NCI-H82 (cell line): ENCODE data around the gene COL11A1.

Experiments used
- DNase-seq: peaks from one replicate; lab custom pipeline; 2025; lab: John Stamatoyannopoulos, UW

The COL11A1 gene

GRCh38 chr1:102901996-102902395 is 206.3 kb downstream of the COL11A1 start:
- DNase-seq, result no peak

- no peak for DNase-seq
These were observed 208.4 kb downstream of the COL11A1 start for GRCh38 chr1:102899935-102900334.

- no peak for DNase-seq
These were observed 210.8 kb downstream of the COL11A1 start for GRCh38 chr1:102897557-102897956.

DNA sequence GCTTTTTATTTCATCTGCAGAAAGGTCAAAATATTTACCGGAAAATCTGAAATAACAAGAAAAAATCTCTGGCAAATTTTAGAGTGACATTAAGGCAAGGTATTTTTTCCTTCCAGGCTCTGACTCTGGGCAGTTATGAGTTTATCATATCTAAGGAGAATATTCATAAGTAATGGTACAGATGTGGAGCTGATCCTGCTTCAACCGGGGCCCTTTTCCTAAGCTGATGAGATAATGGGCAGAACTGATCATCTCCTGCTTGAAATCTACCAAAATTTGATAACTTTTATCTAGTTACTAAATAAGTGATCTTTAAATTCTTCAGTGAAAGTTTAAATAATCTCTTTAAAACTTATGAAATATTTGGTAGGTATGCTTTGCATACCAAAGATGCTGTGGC is 211.6 kb downstream of the COL11A1 start:
- DNase-seq, result no peak

GRCh38 chr1:102896286-102896685 is 212.0 kb downstream of the COL11A1 start:
- DNase-seq, result no peak

- no peak for DNase-seq
These were observed 216.3 kb downstream of the COL11A1 start for GRCh38 chr1:102891868-102892625.

DNA sequence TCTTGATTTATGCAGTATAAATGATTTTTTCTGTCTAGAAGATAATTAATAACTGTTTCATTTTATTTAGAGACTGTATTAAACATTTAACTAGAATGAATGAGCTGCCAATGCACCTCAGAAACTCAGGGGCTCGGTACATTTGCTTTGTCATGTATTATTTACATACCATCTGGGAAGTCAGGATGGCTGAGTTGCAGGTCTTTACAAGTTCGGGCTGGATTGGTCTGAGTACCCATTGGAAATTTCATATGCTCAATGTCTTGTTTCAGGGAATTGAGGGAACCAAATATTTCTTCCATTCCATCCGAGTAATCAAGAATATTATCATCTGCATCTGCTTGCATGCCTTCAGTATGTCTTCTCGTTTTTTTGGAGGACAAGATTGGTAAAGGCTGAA is 221.7 kb downstream of the COL11A1 start:
- no peak for DNase-seq

GRCh38 chr1:102884238-102884637 is 224.1 kb downstream of the COL11A1 start:
- DNase-seq, result no peak

GRCh38 chr1:102879439-102879993 is 228.8 kb downstream of the COL11A1 start:
- no peak for DNase-seq

DNA sequence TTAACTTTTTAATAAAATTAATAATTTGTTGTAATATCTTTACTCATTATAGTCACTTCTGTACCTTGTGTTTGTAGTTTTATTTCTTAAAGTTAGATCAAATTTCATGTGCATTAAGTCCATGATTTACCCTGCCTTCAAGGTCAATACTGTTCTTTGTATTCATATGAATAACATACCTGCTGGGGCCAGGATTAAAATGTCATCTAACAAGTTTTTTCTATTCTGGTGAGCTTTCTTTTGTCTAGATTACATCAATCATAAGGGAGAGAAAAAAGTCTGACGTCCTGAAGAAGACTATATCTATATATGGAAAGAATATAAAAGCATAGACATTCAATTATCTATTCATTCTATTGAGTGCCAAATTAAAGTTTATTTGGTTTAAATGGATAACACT is 232.6 kb downstream of the COL11A1 start:
- DNase-seq, result no peak

GRCh38 chr1:102872526-102872925 is 235.8 kb downstream of the COL11A1 start:
- no peak for DNase-seq

DNA sequence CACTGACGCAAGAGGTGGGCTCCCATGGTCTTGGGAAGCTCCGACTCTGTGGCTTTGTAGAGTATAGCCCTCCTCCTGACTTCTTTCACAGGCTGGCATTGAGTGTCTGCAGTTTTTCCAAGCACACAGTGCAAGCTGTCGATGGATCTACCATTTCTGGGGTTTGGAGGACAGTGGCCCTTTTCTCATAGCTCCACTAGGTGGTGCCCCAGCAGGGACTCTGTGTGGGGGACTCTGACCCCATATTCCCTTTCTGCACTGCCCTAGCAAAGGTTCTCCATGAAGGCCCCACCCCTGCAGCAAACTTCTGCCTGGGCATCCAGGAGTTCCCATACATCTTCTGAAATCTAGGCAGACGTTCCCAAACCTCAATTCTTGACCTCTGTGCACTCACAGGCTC is 236.2 kb downstream of the COL11A1 start:
- no peak for DNase-seq

DNA sequence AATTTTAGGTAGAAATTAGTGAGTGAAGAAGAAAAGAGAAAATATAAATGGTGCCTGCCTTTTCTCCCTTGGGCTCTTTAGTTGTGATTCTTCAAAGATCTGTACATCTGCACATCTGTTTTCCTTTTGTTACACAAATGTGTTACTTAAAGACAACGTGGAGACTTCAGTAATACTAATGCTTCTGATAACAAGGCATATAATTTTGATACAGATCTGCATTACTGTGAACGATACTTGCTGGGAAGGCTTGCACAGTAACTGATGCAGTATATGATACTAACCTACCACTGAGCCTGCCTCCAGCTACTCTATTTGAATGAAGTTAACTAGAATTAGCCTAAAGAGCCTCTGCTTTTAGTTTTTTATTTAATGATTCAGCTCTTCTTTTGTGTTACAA is 244.6 kb downstream of the COL11A1 start:
- DNase-seq, result no peak

DNA sequence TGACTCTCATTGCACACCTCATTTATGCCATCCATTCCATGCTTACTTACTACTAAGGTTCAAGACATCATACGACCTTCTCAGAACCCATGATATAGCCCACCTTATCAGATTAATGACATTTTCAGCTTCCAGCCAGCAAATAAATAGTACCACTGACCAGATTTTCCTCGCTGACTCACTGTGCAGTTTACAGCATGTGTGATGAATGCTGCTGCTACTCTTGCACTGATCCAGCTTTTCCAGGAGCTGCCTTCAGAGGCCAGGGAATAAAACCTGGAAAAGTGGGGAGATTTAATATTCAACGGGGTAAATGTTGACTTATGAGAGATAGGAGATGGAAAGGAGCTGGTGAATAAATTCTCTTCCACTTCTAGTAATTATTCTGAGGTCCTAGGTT is 247.1 kb downstream of the COL11A1 start:
- DNase-seq, result no peak

GRCh38 chr1:102858695-102859094 is 249.6 kb downstream of the COL11A1 start:
- no peak for DNase-seq

- DNase-seq, result no peak
These were observed 251.1 kb downstream of the COL11A1 start for GRCh38 chr1:102857251-102857650.

- no peak for DNase-seq
These were observed 254.6 kb downstream of the COL11A1 start for GRCh38 chr1:102853701-102854187.

DNA sequence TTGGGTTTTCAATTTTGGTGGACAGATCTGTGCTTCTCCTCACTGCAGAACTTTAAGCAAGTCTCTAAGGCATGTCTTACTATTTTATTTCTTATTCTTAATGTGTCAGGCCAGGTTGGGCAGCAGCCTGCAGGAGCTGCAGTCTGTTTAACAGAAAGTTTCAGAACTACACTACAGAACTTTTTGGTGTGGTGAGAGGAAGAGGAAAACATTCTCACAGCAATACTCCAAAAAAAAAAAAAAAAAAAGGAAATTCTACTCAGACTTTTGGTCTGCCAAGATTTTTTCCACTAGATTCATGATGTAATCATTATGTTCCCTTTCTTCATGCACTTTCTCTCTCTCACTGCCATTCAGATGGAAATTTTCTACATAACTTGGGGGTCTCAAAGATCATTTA is 255.2 kb downstream of the COL11A1 start:
- DNase-seq, result no peak

GRCh38 chr1:102852613-102853012 is 255.7 kb downstream of the COL11A1 start:
- no peak for DNase-seq

DNA sequence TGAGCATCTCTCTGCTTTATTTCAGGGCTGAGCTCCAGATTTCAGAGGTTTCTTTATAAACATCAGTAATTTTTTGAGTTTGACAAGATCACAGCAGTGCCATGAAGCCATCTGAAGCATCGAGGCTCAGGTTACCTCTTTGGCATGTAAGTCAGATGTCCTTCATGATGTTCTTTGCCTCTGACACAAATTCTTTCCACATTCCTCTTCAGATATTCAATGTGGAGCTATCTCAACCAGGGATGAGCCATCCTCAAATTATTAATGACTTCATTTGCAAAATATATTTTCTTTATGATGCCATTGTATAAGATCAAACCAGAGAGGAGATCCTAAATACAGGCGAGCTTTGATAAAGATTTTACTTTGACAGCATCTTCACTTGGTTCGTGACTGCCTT is 256.7 kb downstream of the COL11A1 start:
- DNase-seq, result no peak

DNA sequence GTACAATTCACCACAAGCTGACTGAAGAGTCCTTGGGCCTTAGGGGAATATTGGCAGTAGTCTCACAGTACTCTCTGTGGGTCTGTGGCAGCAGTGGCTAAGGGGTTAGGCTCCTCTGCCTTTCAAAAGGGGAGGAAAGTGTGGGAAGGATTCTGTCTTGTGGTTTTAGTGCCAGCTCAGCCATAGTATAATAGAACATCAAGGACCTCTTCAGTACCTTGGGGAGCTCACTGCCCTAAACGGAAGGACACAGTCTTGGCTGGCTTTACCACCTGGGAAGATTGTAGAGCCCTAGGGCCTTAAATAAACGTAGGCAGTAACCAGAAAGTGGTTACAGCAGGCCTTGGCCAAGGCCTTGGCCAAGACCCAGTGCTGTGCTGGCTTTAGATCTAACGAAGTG is 265.7 kb downstream of the COL11A1 start:
- DNase-seq, result no peak

DNA sequence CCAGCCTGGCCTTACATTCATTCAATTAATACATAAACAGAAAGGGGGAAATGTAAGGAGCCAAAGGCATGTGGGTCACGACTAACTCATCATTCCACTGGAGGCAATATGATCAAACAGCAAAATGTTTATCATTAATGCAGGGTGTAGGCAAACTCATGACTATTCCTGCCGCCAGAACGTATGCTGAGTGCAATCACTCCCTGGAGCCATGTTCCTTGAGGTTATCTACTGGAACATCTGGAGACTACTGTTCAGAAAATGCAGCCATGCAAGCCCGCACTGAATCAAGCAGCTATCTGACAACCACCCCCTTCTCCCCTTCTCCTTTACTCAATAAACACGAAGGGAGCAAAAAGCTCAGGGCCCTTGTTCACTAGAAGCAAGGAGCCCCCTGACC is 267.6 kb downstream of the COL11A1 start:
- DNase-seq, result no peak

DNA sequence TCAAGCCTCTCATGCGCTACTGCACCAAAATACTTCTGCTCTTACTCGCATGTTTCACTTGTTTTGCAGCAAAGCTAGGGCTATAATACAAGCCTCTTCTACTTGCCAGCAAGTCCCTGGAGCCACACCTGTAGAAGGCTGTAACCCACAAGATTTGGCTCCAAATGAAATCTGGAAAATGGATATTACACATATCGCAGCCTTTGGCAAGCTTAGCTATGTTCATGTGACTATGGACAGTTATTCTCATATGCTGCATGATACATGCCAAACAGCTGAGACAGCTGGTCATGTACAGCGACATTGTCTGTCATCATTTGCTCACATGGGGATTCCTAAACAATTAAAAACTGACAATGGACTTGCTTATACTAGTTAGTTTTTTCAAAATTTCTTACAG is 270.3 kb downstream of the COL11A1 start:
- DNase-seq, result no peak

GRCh38 chr1:102837551-102837950 is 270.8 kb downstream of the COL11A1 start:
- DNase-seq, result no peak
